Measurements from ENCODE around the gene MORC4.

The MORC4 gene

DNA sequence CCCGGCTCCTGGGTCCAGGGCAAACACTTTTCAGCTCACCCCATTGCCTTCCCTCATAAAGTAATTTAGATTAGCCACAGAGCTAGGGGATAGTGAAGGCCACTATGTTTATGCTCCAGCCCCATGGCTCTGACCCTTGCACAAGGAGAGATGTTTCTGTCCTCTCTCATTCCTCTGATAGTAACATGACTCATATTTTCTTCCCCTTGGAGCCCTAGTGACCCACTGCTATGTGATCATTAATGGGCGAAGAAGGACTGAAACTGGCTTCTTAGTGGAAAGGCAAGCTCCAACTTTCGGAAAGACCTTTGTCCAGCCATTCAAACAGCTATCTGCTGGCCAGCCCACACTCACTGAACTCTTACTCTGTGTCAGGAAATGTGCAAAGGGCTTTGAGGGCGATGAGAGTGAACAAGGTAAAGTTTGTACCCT lies 67.5 kb downstream of the MORC4 start:
- no peaks in the 10 kb centered on the region for H3K9me2 ChIP-seq (replicated peaks; ENCODE audit: insufficient read depth, low read length)
- H3K27ac ChIP-seq (ENCODE audit: low read depth, low read length) = no peak overlapping the region
- H3K79me2 ChIP-seq (ENCODE audit: insufficient read depth, low read length) = no peaks in the 10 kb centered on the region
- H3K9me3 ChIP-seq (ENCODE audit: insufficient read depth, low read length) = no peaks in the 10 kb centered on the region
- TF ChIP-seq EZH2phosphoT487 (conservative IDR thresholded peaks at IDR 0.05; ENCODE audit: low read length) = no peak
- TF ChIP-seq, protein P1, sequence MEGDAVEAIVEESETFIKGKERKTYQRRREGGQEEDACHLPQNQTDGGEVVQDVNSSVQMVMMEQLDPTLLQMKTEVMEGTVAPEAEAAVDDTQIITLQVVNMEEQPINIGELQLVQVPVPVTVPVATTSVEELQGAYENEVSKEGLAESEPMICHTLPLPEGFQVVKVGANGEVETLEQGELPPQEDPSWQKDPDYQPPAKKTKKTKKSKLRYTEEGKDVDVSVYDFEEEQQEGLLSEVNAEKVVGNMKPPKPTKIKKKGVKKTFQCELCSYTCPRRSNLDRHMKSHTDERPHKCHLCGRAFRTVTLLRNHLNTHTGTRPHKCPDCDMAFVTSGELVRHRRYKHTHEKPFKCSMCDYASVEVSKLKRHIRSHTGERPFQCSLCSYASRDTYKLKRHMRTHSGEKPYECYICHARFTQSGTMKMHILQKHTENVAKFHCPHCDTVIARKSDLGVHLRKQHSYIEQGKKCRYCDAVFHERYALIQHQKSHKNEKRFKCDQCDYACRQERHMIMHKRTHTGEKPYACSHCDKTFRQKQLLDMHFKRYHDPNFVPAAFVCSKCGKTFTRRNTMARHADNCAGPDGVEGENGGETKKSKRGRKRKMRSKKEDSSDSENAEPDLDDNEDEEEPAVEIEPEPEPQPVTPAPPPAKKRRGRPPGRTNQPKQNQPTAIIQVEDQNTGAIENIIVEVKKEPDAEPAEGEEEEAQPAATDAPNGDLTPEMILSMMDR (IDR thresholded peaks at IDR 0.05; ENCODE audit: insufficient read depth, low read length, poor library complexity, severe bottlenecking) = no peak
- no peak overlapping the region for H3K9ac ChIP-seq (ENCODE audit: low read length)
- no peaks in the 10 kb centered on the region for H4K20me1 ChIP-seq (ENCODE audit: low read depth, low read length)
- H3F3A ChIP-seq (ENCODE audit: insufficient read depth) = no peaks in the 10 kb centered on the region
- no peak overlapping the region for H3K4me2 ChIP-seq (ENCODE audit: low read depth, low read length, poor library complexity, severe bottlenecking)
- H3K36me3 ChIP-seq (ENCODE audit: low read length) = no peaks in the 10 kb centered on the region
- no peak overlapping the region for H3K4me3 ChIP-seq (ENCODE audit: insufficient read depth, low read length, poor library complexity, severe bottlenecking)
- H3K27me3 ChIP-seq (ENCODE audit: low read length) = no peaks in the 10 kb centered on the region
- no peak overlapping the region for H2AFZ ChIP-seq (ENCODE audit: low read depth, low read length, severe bottlenecking)

DNA sequence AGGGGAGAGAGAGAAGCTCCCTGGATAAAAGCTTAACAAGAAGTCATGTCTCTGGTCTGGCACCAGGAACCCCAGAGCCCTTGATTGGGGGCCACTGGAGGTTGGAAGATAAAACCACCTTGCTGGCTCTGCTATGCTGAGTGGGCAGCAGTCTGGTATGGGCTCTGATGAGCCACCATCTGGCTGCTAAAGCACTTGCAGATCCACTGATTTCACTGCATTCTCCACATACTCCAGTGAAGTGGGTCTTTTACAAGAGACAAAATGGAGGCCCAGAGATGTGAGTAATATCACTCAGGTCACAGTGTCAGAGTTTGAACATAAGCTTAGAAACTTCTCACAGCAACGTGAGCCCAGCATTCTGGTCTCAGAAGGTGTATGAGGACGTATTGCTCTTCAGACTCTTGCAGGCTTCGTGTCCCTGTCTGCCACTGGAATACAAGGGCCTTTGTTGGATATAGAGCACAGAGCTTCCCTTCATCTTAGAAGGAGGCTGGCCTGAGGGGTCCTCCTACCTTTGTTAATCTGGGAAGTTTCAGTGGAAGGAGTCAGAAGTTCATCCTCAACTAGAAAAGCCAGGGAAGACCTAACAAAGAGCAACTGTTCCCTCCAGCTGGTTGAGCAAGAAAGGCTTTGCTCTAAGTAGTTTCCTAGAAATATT lies 68.1 kb downstream of the MORC4 start:
- Histone ChIP-seq H3K36me3 (ENCODE audit: low read length) (no peaks in the 10 kb centered on the region), H3K27me3 (ENCODE audit: low read length) (no peaks in the 10 kb centered on the region), H3F3A (ENCODE audit: insufficient read depth) (no peaks in the 10 kb centered on the region), H3K9me2 (replicated peaks; ENCODE audit: insufficient read depth, low read length) (no peaks in the 10 kb centered on the region), H3K4me2 (ENCODE audit: low read depth, low read length, poor library complexity, severe bottlenecking) (no peak overlapping the region), H2AFZ (ENCODE audit: low read depth, low read length, severe bottlenecking) (no peak overlapping the region), H3K9me3 (ENCODE audit: insufficient read depth, low read length) (no peaks in the 10 kb centered on the region), H3K27ac (ENCODE audit: low read depth, low read length) (no peak overlapping the region), H4K20me1 (ENCODE audit: low read depth, low read length) (no peaks in the 10 kb centered on the region), H3K79me2 (ENCODE audit: insufficient read depth, low read length) (no peaks in the 10 kb centered on the region), H3K9ac (ENCODE audit: low read length) (no peak overlapping the region), H3K4me3 (ENCODE audit: insufficient read depth, low read length, poor library complexity, severe bottlenecking) (no peak overlapping the region)
- TF ChIP-seq, protein P1 (IDR thresholded peaks at IDR 0.05; ENCODE audit: insufficient read depth, low read length, poor library complexity, severe bottlenecking) = no peak
- no peak for TF ChIP-seq EZH2phosphoT487 (conservative IDR thresholded peaks at IDR 0.05; ENCODE audit: low read length)

DNA sequence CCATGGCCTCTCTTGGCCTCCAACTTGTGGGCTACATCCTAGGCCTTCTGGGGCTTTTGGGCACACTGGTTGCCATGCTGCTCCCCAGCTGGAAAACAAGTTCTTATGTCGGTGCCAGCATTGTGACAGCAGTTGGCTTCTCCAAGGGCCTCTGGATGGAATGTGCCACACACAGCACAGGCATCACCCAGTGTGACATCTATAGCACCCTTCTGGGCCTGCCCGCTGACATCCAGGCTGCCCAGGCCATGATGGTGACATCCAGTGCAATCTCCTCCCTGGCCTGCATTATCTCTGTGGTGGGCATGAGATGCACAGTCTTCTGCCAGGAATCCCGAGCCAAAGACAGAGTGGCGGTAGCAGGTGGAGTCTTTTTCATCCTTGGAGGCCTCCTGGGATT lies 71.8 kb downstream of the MORC4 start:
- Histone ChIP-seq H3K27ac (ENCODE audit: low read depth, low read length) (no peak overlapping the region), H3K79me2 (ENCODE audit: insufficient read depth, low read length) (no peaks in the 10 kb centered on the region), H3K9me2 (replicated peaks; ENCODE audit: insufficient read depth, low read length) (no peaks in the 10 kb centered on the region), H3K27me3 (ENCODE audit: low read length) (no peaks in the 10 kb centered on the region), H3K9me3 (ENCODE audit: insufficient read depth, low read length) (no peaks in the 10 kb centered on the region), H2AFZ (ENCODE audit: low read depth, low read length, severe bottlenecking) (no peak overlapping the region), H3F3A (ENCODE audit: insufficient read depth) (no peaks in the 10 kb centered on the region), H4K20me1 (ENCODE audit: low read depth, low read length) (no peaks in the 10 kb centered on the region), H3K36me3 (ENCODE audit: low read length) (no peaks in the 10 kb centered on the region), H3K9ac (ENCODE audit: low read length) (no peak overlapping the region), H3K4me2 (ENCODE audit: low read depth, low read length, poor library complexity, severe bottlenecking) (no peak overlapping the region), H3K4me3 (ENCODE audit: insufficient read depth, low read length, poor library complexity, severe bottlenecking) (no peak overlapping the region)
- TF ChIP-seq, protein P1 (IDR thresholded peaks at IDR 0.05; ENCODE audit: insufficient read depth, low read length, poor library complexity, severe bottlenecking) = no peak
- no peak for TF ChIP-seq EZH2phosphoT487 (conservative IDR thresholded peaks at IDR 0.05; ENCODE audit: low read length)
